ENCODE results near the gene NOL6. TPM values are rescaled to one million over a fixed set of nuclear protein-coding genes. Genes with fewer than 3 reads are reported as not detected.

NOL6 gene
- total RNA-seq, 1 experiment from 2014 or later = 48.5 TPM

GRCh38 chr9:33415501-33416038 lies 58.2 kb downstream of the NOL6 start:
- DNase-seq (ENCODE audit: low spot score) (peak; percentile 88), ATAC-seq (peak; percentile 95)
- Mint-ChIP-seq H3K4me1 (peaks cover 7% of the 10 kb centered on the region), H3K4me3 (no peak overlapping the region), H3K27me3 (ENCODE audit: low read depth) (no peaks in the 10 kb centered on the region), H3K27ac (no peak overlapping the region), H3K9me3 (peaks cover 7% of the 10 kb centered on the region; the same call in 1 of the 2 replicates), H3K36me3 (no peaks in the 10 kb centered on the region)
- ChIA-PET POLR2A (no interaction called here), CTCF (interaction anchor here (0.6 to 5.7 kb wide), 36 partner anchors 9 to 730 kb away, joined by 3 to 84 read pairs (median 4); partner anchors contain the start of genes AQP3, NFX1 and NOL6)
- TF ChIP-seq ZNF532 (CRISPR knock-in tag; IDR thresholded peaks at IDR 0.05; ENCODE audit: borderline replicate concordance) = no peak
- TF ChIP-seq, protein P1, sequence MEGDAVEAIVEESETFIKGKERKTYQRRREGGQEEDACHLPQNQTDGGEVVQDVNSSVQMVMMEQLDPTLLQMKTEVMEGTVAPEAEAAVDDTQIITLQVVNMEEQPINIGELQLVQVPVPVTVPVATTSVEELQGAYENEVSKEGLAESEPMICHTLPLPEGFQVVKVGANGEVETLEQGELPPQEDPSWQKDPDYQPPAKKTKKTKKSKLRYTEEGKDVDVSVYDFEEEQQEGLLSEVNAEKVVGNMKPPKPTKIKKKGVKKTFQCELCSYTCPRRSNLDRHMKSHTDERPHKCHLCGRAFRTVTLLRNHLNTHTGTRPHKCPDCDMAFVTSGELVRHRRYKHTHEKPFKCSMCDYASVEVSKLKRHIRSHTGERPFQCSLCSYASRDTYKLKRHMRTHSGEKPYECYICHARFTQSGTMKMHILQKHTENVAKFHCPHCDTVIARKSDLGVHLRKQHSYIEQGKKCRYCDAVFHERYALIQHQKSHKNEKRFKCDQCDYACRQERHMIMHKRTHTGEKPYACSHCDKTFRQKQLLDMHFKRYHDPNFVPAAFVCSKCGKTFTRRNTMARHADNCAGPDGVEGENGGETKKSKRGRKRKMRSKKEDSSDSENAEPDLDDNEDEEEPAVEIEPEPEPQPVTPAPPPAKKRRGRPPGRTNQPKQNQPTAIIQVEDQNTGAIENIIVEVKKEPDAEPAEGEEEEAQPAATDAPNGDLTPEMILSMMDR (IDR thresholded peaks at IDR 0.05) = peak; percentile 51
- TF ChIP-seq RELA (CRISPR knock-in tag; IDR thresholded peaks at IDR 0.05; ENCODE audit: borderline replicate concordance) = no peak
- no peak for TF ChIP-seq USF2 (CRISPR knock-in tag; IDR thresholded peaks at IDR 0.05)
- TF ChIP-seq, protein P2, sequence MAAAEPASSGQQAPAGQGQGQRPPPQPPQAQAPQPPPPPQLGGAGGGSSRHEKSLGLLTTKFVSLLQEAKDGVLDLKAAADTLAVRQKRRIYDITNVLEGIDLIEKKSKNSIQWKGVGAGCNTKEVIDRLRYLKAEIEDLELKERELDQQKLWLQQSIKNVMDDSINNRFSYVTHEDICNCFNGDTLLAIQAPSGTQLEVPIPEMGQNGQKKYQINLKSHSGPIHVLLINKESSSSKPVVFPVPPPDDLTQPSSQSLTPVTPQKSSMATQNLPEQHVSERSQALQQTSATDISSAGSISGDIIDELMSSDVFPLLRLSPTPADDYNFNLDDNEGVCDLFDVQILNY (CRISPR knock-in tag; IDR thresholded peaks at IDR 0.05) = no peak
- no peak for TF ChIP-seq FOXP4 (CRISPR knock-in tag; IDR thresholded peaks at IDR 0.05)
- TF ChIP-seq OVOL2 (CRISPR knock-in tag; IDR thresholded peaks at IDR 0.05; ENCODE audit: borderline replicate concordance) = no peak
- TF ChIP-seq HMGA2 (CRISPR knock-in tag; IDR thresholded peaks at IDR 0.05) = no peak
- peak; percentile 96 for TF ChIP-seq GABPB1 (CRISPR knock-in tag; IDR thresholded peaks at IDR 0.05)
- TF ChIP-seq IRF2 (CRISPR knock-in tag; IDR thresholded peaks at IDR 0.05; ENCODE audit: borderline replicate concordance, low read depth) = no peak
- TF ChIP-seq, protein P3, sequence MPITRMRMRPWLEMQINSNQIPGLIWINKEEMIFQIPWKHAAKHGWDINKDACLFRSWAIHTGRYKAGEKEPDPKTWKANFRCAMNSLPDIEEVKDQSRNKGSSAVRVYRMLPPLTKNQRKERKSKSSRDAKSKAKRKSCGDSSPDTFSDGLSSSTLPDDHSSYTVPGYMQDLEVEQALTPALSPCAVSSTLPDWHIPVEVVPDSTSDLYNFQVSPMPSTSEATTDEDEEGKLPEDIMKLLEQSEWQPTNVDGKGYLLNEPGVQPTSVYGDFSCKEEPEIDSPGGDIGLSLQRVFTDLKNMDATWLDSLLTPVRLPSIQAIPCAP (CRISPR knock-in tag; IDR thresholded peaks at IDR 0.05) = no peak
- no peak for TF ChIP-seq CREB1 (CRISPR knock-in tag; IDR thresholded peaks at IDR 0.05)
- TF ChIP-seq NFYB (CRISPR knock-in tag; conservative IDR thresholded peaks at IDR 0.05; ENCODE audit: low read depth) = no peak
- no peak for TF ChIP-seq NR1H2 (CRISPR knock-in tag; IDR thresholded peaks at IDR 0.05)
- TF ChIP-seq CDX4 (CRISPR knock-in tag; IDR thresholded peaks at IDR 0.05; ENCODE audit: borderline replicate concordance) = no peak
- TF ChIP-seq TCF7 (CRISPR knock-in tag; IDR thresholded peaks at IDR 0.05; ENCODE audit: low read depth) = no peak
- no peak for TF ChIP-seq ZNF423 (CRISPR knock-in tag; IDR thresholded peaks at IDR 0.05)
- TF ChIP-seq STAT6 (CRISPR knock-in tag; conservative IDR thresholded peaks at IDR 0.05; ENCODE audit: low read depth) = no peak
- TF ChIP-seq ZNF138 (CRISPR knock-in tag; conservative IDR thresholded peaks at IDR 0.05) = no peak
- TF ChIP-seq, protein P4, sequence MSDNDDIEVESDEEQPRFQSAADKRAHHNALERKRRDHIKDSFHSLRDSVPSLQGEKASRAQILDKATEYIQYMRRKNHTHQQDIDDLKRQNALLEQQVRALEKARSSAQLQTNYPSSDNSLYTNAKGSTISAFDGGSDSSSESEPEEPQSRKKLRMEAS (CRISPR knock-in tag; IDR thresholded peaks at IDR 0.05) = peak; percentile 42; the same call in 1 of the 2 replicates

Measured in WTC11 (cell line).